ENCODE results near the gene CREB3.

The CREB3 gene

DNA sequence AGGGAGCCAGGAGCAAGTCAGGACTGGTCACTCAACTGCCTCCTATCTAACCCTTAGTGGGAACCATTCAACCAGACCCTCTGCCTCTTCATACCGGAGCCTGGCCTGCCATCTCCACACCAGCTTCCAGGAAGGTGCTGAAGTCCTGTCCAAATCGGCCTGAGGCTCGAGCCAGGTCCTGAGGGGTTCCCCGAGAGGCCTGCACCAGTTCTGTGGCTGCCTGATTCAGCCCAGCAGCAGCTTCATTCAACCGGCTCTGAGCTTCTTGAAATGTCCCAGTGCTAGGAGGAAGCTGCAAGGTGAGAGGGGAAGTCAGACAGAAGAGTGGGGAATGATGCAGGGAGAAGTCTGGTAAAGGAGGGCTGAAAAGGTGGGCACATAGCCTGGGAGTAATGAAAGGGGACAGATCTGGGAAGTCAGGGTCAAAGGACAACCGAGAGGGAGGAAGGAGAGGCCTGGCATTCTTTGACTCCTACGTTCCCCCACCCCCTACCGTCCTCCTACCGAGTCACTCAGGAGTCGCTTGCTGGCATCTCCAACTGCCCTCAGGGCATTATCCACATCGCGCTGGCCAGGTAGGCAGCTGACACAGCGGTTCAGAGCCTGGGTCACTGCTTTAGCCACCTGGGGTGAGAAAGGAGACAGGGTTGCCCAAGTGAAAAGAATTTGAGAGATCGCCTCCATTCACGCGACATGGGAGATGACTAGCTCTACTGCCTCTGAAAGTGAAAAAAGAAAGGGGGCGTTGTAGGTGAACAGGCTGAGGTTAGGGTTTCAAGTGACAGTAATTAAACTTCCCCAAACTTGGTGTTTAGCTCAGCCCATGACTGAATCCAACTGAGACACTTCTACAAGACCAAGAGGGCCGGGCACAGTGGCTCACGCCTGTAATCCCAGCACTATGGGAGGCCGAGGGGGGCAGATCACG, 20.7 kb upstream of the CREB3 start:
- H3K27ac ChIP-seq (ENCODE audit: poor library complexity, severe bottlenecking): no peak overlapping the region
- H3K4me3 ChIP-seq (ENCODE audit: severe bottlenecking): no peak overlapping the region
- no peaks in the 10 kb centered on the region for H3K9me3 ChIP-seq (ENCODE audit: severe bottlenecking)
- H3K4me1 ChIP-seq (ENCODE audit: insufficient read depth, poor library complexity, severe bottlenecking): no peaks in the 10 kb centered on the region
- H3K36me3 ChIP-seq (ENCODE audit: low read depth): peaks cover 88% of the 10 kb centered on the region
- TF ChIP-seq, protein P1, sequence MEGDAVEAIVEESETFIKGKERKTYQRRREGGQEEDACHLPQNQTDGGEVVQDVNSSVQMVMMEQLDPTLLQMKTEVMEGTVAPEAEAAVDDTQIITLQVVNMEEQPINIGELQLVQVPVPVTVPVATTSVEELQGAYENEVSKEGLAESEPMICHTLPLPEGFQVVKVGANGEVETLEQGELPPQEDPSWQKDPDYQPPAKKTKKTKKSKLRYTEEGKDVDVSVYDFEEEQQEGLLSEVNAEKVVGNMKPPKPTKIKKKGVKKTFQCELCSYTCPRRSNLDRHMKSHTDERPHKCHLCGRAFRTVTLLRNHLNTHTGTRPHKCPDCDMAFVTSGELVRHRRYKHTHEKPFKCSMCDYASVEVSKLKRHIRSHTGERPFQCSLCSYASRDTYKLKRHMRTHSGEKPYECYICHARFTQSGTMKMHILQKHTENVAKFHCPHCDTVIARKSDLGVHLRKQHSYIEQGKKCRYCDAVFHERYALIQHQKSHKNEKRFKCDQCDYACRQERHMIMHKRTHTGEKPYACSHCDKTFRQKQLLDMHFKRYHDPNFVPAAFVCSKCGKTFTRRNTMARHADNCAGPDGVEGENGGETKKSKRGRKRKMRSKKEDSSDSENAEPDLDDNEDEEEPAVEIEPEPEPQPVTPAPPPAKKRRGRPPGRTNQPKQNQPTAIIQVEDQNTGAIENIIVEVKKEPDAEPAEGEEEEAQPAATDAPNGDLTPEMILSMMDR (IDR thresholded peaks at IDR 0.05; ENCODE audit: poor library complexity, severe bottlenecking): no peak
- no peaks in the 10 kb centered on the region for H3K27me3 ChIP-seq (ENCODE audit: insufficient read depth, poor library complexity, severe bottlenecking)
- DNase-seq (ENCODE audit: low spot score) (no peak), ATAC-seq (ENCODE audit: low read depth) (no peak)

DNA sequence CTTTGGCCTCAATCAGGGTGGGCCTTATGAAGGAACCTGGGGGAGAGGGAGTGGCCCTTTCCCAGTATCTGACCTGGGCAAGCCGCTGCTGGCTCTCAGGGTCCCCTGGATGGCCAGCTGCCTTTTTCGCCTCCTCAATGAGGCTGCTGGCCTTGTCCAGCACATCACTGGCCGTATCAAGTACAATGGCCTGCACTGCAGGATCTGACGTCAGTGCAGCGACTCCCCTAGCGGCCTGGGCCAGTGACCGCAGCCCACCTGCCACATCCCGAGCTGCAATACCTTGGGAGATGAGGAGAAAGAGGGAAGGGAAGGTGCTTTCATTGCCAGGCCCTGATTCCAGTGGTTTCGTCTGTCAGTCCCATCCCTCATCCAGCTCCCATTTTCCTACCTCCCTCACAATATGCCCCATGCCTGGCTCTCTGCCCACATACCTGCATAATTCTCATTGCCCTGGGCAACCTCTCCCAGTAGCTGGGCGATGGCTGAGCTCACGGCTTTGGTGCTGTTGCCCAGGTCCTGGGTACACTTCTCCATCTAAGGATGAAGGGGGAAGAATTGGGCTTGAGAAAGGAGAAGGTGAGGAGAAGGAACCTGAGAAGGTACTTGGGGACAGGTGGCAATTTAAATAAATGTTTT, 19.6 kb upstream of the CREB3 start:
- no peak overlapping the region for H3K27ac ChIP-seq (ENCODE audit: poor library complexity, severe bottlenecking)
- H3K4me1 ChIP-seq (ENCODE audit: insufficient read depth, poor library complexity, severe bottlenecking): no peaks in the 10 kb centered on the region
- H3K27me3 ChIP-seq (ENCODE audit: insufficient read depth, poor library complexity, severe bottlenecking): no peaks in the 10 kb centered on the region
- no peaks in the 10 kb centered on the region for H3K9me3 ChIP-seq (ENCODE audit: severe bottlenecking)
- H3K36me3 ChIP-seq (ENCODE audit: low read depth): peaks cover 88% of the 10 kb centered on the region
- H3K4me3 ChIP-seq (ENCODE audit: severe bottlenecking): no peak overlapping the region
- DNase-seq (ENCODE audit: low spot score): no peak
- ATAC-seq (ENCODE audit: low read depth): no peak
- TF ChIP-seq, protein P1 (IDR thresholded peaks at IDR 0.05; ENCODE audit: poor library complexity, severe bottlenecking): no peak

DNA sequence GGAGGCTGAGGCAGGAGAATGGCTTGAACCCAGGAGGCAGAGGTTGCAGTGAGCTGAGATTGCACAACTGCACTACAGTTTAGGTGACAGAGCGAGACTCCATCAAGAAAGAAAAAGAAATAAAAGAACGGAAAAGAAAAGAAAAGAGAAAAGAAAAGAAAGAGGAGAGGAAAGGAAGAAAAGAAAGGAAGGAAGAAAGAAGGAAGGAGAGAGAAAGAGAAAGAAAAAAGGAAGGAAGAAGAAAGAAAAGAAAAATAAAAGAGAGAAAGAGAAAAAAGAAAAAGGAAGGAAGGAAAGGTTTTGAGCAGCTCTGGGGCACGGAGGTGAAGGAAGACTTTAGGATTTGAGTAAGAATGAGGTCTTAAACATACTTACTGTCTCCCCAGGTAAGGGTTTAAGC, 18.9 kb upstream of the CREB3 start:
- H3K9me3 ChIP-seq (ENCODE audit: severe bottlenecking): no peaks in the 10 kb centered on the region
- peaks cover 88% of the 10 kb centered on the region for H3K36me3 ChIP-seq (ENCODE audit: low read depth)
- no peak overlapping the region for H3K27ac ChIP-seq (ENCODE audit: poor library complexity, severe bottlenecking)
- DNase-seq (ENCODE audit: low spot score) (no peak), ATAC-seq (ENCODE audit: low read depth) (no peak)
- H3K4me1 ChIP-seq (ENCODE audit: insufficient read depth, poor library complexity, severe bottlenecking): no peaks in the 10 kb centered on the region
- no peaks in the 10 kb centered on the region for H3K27me3 ChIP-seq (ENCODE audit: insufficient read depth, poor library complexity, severe bottlenecking)
- no peak overlapping the region for H3K4me3 ChIP-seq (ENCODE audit: severe bottlenecking)
- TF ChIP-seq, protein P1 (IDR thresholded peaks at IDR 0.05; ENCODE audit: poor library complexity, severe bottlenecking): no peak

DNA sequence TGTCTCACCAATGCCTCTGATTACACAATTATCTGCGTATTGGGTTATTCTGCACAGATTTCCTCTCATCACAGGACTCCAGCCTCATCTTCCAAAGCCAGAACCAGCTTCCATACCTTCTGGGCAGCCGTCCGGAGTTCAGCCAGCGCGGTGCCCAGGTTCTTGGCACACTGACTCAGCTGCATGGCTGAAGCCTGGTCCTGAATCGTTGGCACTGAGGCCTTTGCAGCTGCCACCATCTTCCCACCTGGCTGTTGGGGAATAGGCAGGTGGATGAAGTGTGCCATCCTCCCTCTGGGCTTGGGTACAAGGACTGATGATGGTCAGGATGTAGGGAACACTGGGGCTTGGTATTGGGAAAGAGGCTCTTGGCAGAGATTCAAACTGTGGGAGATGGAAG, 18.3 kb upstream of the CREB3 start:
- no peak for ATAC-seq (ENCODE audit: low read depth)
- peaks cover 88% of the 10 kb centered on the region for H3K36me3 ChIP-seq (ENCODE audit: low read depth)

More for the DNA sequence above, 18.3 kb upstream of the CREB3 start:
- no peak overlapping the region for H3K27ac ChIP-seq (ENCODE audit: poor library complexity, severe bottlenecking)
- H3K9me3 ChIP-seq (ENCODE audit: severe bottlenecking): no peaks in the 10 kb centered on the region
- no peak for DNase-seq (ENCODE audit: low spot score)
- TF ChIP-seq, protein P1 (IDR thresholded peaks at IDR 0.05; ENCODE audit: poor library complexity, severe bottlenecking): no peak
- no peaks in the 10 kb centered on the region for H3K4me1 ChIP-seq (ENCODE audit: insufficient read depth, poor library complexity, severe bottlenecking)
- H3K4me3 ChIP-seq (ENCODE audit: severe bottlenecking): no peak overlapping the region
- H3K27me3 ChIP-seq (ENCODE audit: insufficient read depth, poor library complexity, severe bottlenecking): no peaks in the 10 kb centered on the region
